DMS 273 (cell line): ENCODE results near the gene HMBS.
A peak's percentile ranks its signal among the peaks of the same experiment; 100 is the strongest.

ENCODE experiments used
- DNase-seq: peaks from one replicate; lab custom pipeline; 2025; ENCODE audit not compliant: unreplicated experiment; lab: John Stamatoyannopoulos, UW

Gene HMBS

DNA sequence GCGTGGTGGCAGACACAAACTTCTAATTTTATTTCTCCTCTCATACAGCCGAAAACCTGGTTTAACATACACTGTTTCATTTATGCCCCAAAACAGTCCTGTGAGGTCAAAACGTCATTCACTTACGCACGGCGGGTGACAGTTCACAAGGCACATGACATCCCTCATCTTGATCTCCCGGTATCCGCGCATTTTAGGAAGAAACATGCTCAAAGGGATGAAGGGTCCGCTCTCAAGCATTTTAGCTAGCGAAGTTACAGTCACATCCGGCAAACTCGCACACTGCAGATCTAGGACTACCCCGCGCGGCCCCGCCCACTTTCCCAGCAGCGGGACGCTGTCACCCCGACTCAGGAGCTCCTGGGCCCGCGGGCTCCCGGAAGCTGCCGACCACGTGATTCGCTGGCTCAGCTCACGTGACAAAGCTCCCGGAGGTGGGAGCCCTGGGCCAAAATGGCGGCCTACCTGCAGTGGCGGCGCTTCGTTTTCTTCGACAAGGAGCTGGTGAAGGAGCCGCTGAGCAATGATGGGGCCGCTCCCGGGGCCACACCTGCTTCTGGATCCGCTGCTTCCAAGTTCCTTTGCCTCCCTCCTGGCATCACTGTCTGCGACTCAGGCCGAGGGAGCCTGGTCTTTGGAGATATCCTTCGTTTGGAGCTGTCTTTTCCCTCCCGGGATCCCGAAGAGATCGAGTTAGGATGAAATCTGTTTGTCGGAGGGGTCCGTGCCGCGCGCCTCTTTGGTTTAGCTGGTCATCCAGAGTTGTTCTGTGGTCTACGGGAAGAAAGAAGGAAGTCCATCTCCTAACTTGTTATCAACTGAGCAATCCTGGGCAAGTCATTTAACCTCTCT is 17.1 kb upstream of the HMBS start, which contains the start of gene VPS11:
TSS of gene VPS11 (plus strand) at position 448 of the 852 bp plus-strand sequence. CDS start at position 454, 6 bp downstream.
- peak; percentile 97 for DNase-seq

DNA sequence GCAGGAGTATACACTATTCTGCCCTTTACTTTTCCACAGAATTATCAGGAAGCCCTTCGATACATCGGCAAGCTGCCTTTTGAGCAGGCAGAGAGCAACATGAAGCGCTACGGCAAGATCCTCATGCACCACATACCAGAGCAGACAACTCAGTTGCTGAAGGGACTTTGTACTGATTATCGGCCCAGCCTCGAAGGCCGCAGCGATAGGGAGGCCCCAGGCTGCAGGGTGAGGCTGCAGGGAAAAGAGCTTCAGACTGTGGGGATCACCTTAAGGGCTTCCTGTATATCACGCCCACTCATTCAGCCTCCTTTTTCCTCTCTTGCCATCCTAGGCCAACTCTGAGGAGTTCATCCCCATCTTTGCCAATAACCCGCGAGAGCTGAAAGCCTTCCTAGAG is 6.8 kb upstream of the HMBS start:
- no peak for DNase-seq

DNA sequence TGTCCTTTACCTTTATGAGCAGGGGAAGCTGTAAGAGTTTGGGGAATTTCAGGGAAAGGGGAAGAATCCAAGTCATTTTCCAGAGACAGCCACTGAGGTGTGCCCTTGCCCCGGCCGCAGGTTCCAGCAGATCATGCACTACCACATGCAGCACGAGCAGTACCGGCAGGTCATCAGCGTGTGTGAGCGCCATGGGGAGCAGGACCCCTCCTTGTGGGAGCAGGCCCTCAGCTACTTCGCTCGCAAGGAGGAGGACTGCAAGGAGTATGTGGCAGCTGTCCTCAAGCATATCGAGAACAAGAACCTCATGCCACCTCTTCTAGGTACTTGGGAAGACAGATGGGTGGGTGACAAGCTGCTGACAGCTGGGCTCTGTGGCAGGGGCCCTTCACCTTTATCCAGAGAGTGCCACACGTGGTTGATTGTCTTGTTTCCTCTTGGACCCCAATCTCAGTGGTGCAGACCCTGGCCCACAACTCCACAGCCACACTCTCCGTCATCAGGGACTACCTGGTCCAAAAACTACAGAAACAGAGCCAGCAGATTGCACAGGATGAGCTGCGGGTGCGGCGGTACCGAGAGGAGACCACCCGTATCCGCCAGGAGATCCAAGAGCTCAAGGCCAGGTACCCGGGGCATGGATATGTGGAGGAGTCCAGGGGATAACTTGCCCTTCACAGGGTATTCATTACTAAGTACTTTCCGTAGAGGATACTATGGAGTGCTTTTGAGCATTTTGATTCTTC is 5.8 kb upstream of the HMBS start:
- no peak for DNase-seq

DNA sequence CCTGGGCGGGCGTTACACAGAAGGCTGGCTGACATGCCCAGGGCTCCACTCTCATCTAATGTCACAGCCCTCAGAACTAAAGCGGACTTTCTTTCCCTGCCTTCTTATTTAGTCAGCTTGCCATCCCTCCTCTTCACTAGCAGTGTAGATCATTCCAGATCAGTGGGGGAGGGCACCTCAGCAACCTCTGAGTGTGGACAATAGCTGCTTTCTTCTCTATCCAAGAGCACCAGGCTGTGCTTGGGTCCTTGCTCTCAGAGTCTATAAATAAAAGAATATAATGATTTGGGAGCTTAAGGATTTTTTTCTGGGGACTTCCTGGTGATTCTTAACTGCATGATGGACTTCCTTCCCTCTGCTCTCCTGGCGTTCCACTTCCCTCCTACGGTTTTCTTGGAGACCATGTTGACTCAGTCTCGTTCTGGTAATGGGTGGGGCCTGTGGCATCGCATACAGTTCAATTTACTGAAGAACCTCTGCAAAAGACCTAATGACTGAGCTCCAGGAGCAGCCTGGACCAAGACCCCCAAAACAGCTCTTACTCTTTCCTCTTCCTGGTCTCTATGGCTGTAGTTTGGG is 2.9 kb upstream of the HMBS start:
- DNase-seq, result no peak

DNA sequence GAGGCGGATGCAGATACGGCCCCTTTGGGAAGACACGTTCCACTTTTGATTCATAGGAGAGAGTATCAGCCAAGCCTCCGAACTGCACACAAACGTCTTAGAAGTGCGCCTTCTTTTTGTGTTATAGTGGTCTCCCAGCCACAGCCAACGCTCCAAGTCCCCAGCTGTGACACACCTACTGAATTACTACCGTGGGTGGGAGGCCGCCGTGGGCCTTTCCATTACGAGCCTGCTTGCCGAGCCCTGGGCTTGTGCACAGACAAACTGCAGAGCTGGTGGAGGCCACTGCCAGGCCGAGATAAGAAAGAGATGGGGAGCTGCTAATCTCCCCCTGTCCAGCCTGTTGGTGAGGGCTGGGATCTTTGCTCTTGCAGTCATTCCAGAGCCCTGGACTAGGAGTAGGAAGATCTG is 761 bp downstream of the HMBS start:
- peak; percentile 42 for DNase-seq

DNA sequence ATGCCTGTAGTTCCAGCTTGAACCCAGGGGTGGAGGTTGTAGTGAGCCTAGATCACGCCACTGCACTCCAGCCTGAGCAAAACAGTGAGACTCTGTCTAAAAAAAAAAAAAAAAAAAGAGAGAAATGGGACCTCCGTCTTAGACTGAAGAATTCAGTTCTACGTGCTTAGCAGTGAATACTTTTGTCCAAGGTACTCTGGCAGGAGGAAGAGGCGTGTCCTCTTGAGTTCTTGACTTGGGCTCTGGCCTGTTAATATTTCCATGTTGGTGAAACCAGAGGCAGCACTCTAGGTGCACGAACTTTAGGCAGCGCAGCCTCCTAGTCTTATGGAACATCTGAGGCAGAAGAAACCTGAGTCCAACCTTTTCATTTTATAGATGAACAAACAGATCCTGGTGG is 2.4 kb downstream of the HMBS start:
- DNase-seq, result no peak

DNA sequence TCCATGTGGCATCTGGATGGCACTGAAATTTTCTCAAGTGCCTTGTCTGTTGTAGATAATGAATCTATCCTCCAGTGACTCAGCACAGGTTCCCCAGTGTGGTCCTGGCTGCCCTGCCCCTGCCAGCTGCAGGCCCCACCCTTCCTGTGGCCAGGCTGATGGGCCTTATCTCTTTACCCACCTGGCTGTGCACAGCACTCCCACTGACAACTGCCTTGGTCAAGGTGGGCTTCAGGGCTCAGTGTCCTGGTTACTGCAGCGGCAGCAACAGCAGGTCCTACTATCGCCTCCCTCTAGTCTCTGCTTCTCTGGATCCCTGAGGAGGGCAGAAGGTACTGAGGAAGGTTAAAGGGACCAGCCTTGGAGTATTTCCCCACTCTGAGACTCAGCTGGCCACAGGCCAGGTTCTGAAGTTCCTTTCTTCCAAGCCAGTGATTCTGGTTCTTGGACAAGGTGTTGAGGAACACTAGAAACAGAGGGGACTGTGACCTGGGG is 3.1 kb downstream of the HMBS start:
- peak; percentile 62 for DNase-seq

DNA sequence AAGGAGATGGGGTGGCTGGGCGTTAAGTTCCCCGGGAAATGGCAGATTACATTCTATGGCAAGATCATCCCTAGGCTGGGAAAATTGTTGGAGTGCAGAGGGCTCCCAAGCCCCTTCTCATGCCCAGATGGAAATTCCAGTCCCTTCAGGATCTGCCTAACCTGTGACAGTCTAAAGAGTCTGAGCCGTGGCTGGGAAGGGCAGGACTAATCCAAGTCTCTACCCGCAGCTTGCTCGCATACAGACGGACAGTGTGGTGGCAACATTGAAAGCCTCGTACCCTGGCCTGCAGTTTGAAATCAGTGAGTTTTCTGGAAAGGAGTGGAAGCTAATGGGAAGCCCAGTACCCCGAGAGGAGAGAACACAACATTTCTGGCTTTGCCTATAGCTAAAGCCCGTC is 3.7 kb downstream of the HMBS start:
- DNase-seq, result no peak

DNA sequence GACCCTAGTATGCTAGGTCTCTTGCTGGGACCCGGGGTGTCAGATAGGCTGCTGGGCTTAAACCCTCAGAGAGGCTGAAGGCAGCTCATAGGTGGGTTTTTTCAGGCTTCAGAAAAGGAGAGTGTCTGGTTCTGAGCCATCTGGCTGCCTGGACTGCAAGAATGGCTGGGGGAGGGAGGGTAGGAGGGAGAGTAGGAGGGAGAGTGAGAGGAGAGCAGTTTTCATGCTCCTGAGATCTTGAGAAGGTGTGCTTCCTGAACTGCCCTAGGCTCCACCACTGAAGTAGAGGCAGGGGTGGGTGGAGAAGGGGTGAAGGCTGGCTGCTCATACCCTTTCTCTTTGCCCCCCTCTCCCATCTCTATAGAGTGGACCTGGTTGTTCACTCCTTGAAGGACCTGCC is 4.6 kb downstream of the HMBS start:
- peak; percentile 62 for DNase-seq

DNA sequence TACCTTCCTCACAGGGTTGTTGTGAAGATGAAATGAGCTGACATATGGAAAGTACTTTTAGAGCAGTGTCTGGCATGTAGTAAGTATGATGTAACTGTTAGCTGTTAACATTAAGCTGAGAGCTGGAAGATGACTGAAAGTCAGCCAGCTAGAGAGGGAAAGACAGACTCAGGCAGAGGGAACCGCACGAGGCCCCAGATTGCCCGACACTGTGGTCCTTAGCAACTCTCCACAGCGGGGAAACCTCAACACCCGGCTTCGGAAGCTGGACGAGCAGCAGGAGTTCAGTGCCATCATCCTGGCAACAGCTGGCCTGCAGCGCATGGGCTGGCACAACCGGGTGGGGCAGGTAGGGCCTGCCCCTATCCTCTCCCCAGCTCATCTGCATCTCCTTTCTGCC is 6.5 kb downstream of the HMBS start:
- DNase-seq, result peak; percentile 78

DNA sequence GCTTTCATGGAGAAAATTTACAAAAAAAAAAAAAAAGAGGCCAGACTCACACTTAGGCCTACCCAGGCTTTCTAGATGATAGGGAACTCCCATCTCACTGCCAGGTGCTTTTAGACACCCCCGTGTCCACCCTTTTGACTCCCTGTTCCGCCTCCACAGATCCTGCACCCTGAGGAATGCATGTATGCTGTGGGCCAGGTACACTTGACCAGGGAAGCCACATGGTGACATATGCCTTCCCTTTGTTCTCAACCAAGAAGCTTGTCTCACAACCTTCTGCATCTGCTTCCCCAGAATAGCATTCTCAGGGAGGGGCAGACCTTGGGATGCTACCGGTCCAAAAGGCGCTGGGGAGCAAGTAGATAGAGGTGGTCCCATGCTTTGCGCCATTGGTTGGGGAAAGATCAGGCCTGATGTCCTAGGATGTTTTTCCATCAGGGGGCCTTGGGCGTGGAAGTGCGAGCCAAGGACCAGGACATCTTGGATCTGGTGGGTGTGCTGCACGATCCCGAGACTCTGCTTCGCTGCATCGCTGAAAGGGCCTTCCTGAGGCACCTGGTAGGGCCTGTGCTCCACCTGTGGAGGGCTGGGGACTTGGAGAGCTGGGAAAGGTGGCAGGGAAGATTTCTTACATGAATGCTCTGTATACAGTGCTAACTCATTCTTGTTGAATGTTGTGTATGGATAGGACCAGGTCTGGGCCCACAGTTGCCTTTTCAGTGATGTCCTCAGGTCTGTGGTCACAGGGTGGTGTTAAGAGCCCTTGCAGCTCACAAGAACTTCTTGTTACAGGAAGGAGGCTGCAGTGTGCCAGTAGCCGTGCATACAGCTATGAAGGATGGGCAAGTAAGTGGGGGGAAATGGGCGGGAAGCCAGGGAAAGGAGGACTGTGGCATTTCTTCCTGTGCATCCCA is 7.5 kb downstream of the HMBS start:
- DNase-seq, result peak; percentile 24

DNA sequence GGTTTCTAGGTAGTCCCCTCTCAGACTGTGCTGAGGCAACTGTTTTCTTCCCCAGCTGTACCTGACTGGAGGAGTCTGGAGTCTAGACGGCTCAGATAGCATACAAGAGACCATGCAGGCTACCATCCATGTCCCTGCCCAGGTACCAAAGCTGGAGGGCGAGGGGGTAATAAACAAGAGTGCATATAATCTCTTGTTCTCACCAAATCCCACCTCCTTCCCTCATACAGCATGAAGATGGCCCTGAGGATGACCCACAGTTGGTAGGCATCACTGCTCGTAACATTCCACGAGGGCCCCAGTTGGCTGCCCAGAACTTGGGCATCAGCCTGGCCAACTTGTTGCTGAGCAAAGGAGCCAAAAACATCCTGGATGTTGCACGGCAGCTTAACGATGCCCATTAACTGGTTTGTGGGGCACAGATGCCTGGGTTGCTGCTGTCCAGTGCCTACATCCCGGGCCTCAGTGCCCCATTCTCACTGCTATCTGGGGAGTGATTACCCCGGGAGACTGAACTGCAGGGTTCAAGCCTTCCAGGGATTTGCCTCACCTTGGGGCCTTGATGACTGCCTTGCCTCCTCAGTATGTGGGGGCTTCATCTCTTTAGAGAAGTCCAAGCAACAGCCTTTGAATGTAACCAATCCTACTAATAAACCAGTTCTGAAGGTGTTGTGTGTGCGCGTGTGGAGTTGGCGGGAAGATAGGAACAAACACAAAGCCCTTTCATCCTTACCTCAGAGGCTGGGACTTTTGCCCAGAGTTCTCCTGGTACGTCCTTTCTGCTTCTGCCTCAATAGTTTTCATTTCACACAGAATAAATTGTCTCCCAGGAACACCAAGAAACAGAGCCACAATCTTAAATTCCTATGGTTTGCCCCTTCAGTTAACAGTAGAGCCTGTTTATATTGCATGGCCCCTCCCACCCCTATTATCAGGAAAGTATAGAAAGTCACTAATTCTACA is 8.5 kb downstream of the HMBS start:
- DNase-seq, result peak; percentile 38

DNA sequence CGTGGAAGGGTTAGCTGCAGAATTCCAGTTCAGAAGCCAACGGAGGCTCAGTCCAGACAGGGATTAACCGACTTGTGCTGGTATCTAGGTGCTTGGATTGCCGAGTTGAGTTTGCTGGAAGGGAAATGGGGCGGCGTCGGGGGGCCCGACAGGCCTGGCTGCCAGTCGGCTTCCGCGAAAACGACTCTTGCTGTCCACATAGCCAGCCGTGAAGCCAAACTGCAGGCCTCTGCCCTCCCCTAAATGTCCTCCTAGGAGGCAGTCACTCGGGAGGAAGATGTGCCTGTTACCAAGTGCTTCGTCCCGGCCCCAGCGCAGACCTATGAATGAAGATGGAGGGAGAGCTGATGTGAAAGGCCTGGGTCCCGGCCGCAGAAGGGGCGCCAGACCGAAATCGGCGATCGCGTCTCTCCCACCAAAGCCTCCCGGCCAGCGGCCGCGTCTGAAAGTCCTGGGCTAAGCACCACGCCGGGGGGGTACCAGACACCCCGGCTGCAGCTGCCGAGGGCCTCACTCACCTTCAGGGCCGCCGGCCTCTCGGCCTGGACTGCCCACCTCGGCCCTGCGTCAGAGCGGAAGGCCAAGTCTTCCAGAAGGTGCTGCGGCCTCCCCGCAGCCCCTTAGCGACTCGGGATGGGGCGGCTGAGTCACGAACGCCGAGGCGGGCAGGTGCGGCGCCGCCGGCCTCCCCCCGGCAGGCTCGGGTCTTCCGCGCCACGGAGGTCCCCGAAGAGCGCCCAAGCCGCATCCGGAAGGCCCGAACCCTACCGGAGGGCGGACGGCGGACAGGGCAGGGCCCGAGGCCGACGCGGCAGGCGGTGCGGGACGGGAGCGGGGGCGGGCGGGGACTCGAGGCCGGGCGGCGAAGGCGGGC is 9.5 kb downstream of the HMBS start:
- peak; percentile 50 for DNase-seq

DNA sequence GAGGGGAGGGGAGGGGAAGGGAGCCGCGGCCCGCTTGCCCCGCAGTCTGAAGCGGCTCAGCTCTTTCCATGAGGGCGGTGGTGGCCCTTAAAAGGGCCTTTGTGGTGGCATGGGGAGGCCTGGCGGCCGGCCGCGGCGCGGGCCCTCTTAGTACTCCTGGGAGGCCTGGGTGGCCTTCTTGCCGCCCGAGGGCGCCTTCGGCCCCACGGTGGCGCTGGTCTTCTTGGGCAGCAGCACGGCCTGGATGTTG is 10.1 kb downstream of the HMBS start:
- peak; percentile 77 for DNase-seq

DNA sequence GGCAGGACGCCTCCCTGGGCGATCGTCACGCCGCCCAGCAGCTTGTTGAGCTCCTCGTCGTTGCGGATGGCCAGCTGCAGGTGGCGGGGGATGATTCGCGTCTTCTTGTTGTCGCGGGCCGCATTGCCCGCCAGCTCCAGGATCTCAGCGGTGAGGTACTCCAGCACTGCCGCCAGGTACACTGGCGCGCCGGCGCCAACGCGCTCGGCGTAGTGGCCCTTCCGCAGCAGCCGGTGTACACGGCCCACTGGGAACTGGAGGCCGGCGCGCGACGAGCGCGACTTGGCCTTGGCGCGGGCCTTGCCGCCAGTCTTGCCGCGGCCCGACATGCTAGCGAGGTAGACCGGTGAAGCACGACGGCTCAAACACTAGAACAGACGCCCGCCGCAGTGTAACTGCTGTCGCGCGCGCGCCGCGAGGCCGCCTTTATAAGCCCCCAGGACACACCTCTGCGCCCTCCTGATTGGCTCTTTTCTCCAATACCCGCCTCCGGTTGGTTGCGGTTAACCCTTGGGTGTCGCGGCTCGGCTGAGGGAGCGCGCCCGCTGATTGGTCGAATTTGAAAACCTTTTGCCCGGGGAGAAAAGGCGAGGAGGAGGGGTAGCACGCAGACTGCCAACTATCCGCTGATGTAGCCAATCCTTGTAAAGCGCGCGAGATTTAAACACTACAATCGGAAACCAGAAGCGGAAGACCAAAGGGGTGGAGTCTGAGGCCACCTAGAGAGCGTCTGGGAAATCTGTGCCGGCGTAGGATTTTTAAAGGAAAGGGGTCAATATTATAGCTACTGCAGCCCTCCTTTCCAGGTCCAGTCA is 10.6 kb downstream of the HMBS start:
- peak; percentile 98 for DNase-seq

DNA sequence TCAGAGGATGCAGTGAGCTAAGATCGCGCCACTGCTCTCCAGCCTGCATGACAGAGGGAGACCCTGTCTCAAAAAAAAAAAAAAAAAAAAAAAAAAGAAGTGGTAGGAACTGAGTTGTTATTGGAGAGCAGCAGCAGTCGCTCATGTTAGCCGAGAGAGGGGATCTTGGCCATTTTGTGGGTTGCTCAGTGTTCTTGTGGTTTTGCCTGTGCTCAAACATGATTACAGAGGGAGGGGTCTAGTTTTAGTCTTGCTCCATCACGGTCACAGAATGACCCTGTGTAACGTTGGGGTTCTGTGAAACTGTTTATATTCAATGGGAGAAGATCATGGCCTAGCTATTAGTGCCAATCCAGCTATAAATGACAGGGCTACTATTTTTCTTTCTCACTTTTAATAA is 15.0 kb downstream of the HMBS start:
- no peak for DNase-seq

DNA sequence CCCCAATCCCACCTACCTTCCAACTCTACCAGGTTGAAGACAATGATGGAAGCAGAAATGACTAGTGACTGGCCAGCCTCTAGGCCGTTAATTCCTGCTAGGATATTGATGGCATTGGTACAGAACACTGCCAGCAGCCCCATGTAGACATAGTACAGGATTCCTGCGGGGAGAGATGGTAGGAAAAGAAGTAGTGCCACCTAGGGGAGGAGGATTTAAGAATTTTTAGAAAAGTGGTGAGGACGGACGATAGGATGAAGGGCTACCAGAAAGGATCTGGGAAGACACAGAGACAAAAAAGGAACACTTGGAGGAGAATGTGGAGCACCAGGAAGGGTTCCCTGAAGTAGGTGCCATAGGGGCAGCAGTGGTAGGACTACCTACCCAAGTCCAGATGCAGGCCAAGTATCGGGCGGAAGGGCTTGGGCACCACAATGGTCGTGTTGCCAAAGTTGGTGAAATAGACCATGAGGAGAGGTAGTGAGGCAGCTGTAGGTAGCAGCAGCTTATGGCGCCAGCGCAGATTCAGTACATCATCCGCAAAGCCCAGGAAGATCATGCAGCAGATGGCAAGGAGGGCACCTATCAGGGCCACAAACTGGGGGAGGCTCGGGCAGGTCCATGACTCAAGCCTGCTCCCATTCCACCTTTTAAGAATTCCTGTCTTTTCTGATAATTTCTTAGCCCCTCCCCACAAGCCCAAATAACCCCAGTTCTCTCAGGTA is 15.7 kb downstream of the HMBS start:
- DNase-seq, result peak; percentile 60
